Uterus (tissue), 2 donors: ENCODE data around the gene HS3ST4.

Experiments used
- CTCF ChIP-seq, 4 experiments: fragments of 200-600 bp in 2 of 4; fragments of 450-650 bp in 2 of 4; sonication (generic) in 2 of 4; IDR thresholded peaks; one replicate each; pipeline ENCODE4 v1.5.1; 2016 to 2019; ENCODE audit warnings: antibody characterized with exemption in 4 of 4, mild to moderate bottlenecking in 2 of 4, moderate library complexity in 1 of 4
- POLR2A ChIP-seq, 2 donors: fragments of 450-650 bp; IDR thresholded peaks; one replicate each; pipeline ENCODE4 v1.6.1; 2016; ENCODE audit warnings: antibody characterized with exemption in 2 of 2, mild to moderate bottlenecking in 1 of 2, moderate library complexity in 1 of 2

GRCh38 chr16:26087091-26087490 is 395.3 kb downstream of the HS3ST4 start:
- no peak for TF ChIP-seq CTCF (IDR thresholded peaks at IDR 0.05)
- TF ChIP-seq POLR2A (IDR thresholded peaks at IDR 0.05) = no peak
